Measurements from ENCODE around the gene MKX.
"Not testable (repeated sequence)": the region's sequence is repeated elsewhere in the genome, so short reads cannot be mapped to it uniquely, and the experiment has no call there.

Gene MKX

DNA sequence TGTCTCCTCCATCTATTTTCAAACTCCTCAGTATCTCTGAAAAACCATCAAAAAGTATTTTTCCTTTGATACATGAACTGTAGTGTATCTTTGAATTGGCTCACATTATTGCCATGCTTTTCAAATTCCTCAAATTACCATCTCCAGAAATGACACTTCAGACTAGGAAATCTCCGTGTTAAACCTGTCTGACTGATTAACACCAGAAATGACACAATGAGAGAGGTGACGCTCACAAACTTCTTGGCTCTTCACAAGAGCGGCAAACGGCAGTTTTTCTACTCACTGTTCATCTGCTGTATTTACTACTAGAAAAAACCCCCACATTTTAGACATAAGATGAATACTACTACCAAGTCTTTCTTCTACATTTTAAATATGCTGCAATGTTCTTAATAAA is 56.6 kb downstream of the MKX start:
- no peak for DNase-seq

GRCh38 chr10:27688276-27688675 is 57.3 kb downstream of the MKX start:
- DNase-seq: no peak

DNA sequence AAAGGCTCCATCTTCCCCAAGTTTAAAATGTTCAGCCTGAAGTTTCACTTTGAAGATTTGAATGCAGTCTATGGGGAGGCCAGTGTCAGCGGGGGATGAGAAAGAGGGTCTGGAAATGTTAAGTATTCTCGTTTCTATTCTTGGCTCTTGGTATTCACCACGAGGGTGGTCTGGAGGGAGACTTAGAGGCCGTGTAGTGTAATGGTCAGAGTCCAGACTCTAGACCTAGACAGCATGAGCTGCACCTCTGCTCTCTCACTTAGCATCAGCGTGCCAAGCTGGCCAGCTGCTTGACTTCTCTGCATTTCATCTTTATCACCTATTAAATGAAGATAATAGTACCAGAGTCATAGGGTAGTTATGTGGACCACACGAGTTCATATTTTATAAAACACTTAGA is 57.9 kb downstream of the MKX start:
- no peak for DNase-seq

- DNase-seq: no peak
These were observed 58.3 kb downstream of the MKX start for GRCh38 chr10:27687326-27687725.

GRCh38 chr10:27685681-27686080 is 59.9 kb downstream of the MKX start:
- DNase-seq: no peak

- DNase-seq: no peak
These were observed 62.4 kb downstream of the MKX start for GRCh38 chr10:27683226-27683625.

GRCh38 chr10:27681795-27682194 is 63.8 kb downstream of the MKX start:
- not testable (repeated sequence) for DNase-seq

GRCh38 chr10:27680691-27681605 is 64.7 kb downstream of the MKX start:
- no peak for DNase-seq

DNA sequence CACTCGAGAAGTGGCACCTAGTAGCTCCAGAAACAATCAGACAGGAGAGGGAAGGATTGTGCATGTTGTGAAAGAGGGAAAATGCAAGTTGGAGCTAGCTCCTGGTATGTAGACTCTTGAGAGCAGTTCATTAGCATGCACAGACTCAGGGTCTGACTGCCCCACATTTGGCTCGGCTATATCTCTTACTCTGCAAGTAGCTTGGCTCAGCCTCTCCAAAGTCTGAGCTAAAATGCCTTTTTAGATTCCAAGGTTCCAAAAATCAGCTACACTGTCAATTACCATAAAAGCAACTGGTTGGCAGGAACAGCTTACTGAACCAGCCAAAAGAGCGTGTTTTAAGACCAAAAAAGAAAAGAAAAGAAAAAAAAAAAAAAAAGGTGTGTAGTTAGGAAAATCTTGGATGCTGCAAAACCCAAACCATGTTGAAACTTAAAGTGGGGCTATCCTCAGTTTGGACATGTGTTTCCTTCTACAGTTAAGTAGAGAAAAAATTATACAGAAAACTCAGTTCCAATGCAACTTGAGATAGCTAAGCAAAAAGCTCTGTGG is 65.5 kb downstream of the MKX start:
- no peak for DNase-seq

GRCh38 chr10:27679369-27679912 is 66.2 kb downstream of the MKX start:
- DNase-seq: no peak

DNA sequence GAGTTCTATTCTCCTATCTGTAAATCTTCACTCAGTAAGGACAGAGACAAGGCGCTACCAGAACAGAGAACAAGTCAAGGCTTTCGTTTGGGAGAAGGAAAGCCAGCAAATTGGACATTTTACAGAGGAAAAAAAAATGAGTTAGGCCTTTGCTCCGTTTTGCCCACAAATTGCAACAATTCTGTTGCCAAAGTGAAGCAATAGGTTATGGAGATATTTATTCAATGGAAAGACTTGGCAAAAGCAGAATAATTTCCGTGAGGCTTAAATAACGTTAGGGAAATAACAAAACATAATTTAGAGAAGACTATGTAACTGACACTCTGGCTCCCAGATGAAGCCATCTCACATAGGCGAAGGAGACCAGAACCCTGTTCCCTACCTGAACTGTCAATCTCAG is 67.5 kb downstream of the MKX start:
- no peak for DNase-seq

DNA sequence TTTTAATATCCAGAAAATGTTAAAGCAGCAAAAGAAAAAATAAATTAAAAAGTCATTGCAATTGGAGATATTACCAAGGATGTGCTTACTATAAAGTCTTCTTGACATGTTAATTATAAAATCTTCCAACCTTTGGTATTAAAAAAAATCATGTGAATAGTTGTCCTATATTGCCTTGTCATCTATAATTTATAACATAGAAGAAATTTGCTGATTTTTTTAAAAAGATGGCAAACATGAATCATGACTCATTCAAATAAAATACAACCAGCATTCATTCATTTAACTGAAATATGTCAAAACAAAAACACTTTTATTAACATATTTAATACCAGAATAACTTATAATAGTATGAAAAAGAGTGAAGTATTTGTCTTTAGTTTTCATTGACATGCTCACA is 72.6 kb downstream of the MKX start:
- no peak for DNase-seq

DNA sequence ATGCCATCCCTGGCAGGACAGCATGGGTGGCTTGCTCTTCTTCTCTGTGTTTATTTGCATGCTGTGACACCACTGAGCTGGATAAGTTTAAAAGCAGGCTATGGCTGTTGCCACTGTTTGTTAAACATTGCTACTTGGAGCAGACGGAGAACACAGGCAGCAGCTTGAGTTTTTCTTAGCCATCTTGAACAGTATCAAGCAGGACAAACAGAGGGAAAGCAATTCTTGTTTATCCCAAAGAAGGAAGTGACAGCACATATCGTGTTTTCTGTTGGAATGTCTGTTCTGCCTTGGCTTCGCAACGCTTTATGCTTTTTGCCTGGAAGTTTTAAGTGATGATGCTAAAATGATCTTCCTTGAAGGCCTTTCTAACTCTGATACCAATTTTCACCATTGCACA is 73.8 kb downstream of the MKX start:
- no peak for DNase-seq

GRCh38 chr10:27664461-27664860 is 81.2 kb downstream of the MKX start:
- DNase-seq: no peak

- no peak for DNase-seq
These were observed 82.0 kb downstream of the MKX start for GRCh38 chr10:27663621-27664020.

DNA sequence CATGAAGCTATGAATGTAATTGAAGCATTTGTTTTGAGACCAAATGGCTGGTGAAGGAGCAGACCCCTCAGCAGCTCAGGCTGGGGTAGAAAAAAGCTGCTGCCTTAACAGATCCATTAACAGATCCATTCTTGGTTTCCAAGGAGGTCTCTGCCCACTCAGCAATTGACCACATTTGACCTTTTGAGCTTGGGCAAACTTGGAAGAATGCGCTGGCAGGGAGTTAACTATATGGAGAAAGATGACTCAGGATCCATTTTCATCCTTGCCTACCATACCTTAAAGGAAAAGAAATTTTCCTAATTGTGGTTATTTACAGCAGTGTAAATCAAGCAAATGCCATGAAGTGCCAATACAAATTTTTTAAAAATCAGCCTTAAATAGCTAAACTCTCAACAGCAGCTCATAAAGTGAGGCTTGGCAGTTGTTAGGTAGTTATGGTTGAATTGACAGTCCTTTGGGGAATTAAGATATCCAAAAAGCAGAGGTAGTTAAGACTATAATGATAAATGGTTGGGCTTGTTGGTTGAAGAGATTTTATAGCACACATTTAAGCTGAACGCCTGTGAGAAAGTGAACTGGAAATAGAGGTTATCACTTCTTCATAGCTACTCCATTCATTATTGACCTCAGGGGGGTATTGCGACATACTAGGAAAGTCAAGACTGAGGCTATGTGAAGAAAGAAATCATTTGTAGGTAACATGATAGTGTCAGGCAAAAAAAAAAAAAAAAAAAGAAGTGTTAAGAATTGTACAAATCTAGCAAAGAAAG is 83.9 kb downstream of the MKX start:
- DNase-seq: no peak

DNA sequence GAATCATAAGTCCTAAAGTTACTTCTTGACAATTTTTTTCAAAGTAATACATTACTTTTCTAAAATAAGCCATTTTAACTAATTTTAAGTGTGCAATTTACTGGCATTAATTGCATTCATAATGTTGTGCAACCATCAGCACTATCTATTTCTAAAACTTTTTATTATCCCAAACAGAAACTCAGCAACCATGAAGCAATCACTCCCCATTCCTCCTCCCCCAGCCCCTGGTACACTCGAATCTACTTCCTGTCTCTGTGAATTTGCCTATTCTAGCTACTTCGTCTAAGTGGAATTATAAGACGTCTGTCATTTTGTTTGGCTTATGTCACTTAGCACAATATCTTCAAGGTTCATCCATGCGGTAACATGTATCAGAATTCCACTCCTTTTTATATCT is 84.9 kb downstream of the MKX start:
- DNase-seq: no peak

DNA sequence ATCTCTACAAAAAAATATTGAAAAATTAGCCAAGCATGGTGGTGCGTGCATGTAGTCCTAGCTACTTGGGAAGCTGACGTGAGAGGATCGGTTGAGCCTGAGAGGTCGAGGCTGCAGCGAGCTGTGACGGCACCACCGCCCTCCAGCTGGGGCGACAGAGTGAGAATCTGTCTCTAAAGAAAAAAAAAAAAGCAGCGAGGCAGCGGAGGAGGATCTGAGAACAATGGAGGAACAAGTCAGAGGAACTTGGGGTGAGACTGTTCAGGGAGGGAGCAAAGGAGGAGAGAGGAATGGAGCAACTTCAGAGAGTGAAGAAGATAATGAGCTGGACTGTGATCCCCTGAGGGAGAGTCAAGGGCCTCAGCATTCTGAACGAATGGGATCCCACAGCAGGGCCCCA is 85.4 kb downstream of the MKX start:
- no peak for DNase-seq

DNA sequence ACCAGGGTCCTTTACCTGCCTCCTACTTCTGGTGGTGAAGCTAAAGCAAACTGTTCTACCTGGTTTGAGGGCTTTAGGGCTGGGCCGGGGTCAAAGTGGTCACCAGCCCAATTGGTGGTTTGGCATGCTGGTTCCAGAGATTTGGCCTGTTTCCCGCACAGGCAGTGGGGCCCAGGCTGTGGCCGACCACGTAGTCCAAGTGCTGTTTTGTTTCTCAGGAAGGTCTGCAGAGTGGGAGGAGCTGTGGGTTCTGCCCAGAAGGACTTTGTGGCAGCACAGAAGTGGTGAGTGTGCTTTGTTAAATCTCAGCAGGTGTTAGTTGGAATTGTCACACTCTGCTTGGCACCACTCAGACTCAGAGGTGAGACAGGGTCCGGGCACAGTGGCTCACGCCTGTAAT is 85.8 kb downstream of the MKX start:
- DNase-seq: no peak

GRCh38 chr10:27658788-27659187 is 86.8 kb downstream of the MKX start:
- DNase-seq: no peak

- no peak for DNase-seq
These were observed 90.3 kb downstream of the MKX start for GRCh38 chr10:27655296-27655695.

GRCh38 chr10:27654284-27654683 is 91.3 kb downstream of the MKX start:
- DNase-seq: no peak

GRCh38 chr10:27646604-27647175 is 98.9 kb downstream of the MKX start:
- no peak for DNase-seq

Measured in SHP77 (cell line).